Loucy (cell line): ENCODE data around the gene ARHGAP26.
A peak's percentile ranks its signal among the peaks of the same experiment; 100 is the strongest.

Source experiments
- H2AFZ ChIP-seq: fragments of 200-600 bp; sonication (generic); 2 replicates; pipeline ENCODE4 v1.6.0; 2016; ENCODE audit warnings: antibody characterized with exemption, mild to moderate bottlenecking, low read length, moderate library complexity
- H3F3A ChIP-seq: fragments of 200-600 bp; 2 replicates; pipeline ENCODE4 v1.6.0; 2016; ENCODE audit warnings: antibody characterized with exemption, low read depth, mild to moderate bottlenecking
- H3K27me3 ChIP-seq: fragments of 200-600 bp; sonication (generic); 2 replicates; pipeline ENCODE4 v1.6.1; 2014; ENCODE audit warnings: low read length, mild to moderate bottlenecking; ENCODE audit not compliant: insufficient read depth, poor library complexity, severe bottlenecking
- H3K36me3 ChIP-seq: fragments of 200-600 bp; sonication (generic); 2 replicates; pipeline ENCODE4 v1.6.1; 2016; ENCODE audit warnings: low read length; ENCODE audit not compliant: insufficient read depth
- H3K4me1 ChIP-seq: fragments of 200-600 bp; sonication (generic); 2 replicates; pipeline ENCODE4 v1.5.1; 2014; ENCODE audit warnings: low read length, mild to moderate bottlenecking; ENCODE audit not compliant: insufficient read depth, poor library complexity, severe bottlenecking
- H3K4me2 ChIP-seq: fragments of 200-600 bp; sonication (generic); 2 replicates; pipeline ENCODE4 v1.6.0; 2014; ENCODE audit warnings: antibody characterized with exemption, low read length, low read depth, mild to moderate bottlenecking; ENCODE audit not compliant: poor library complexity, severe bottlenecking
- H3K4me3 ChIP-seq: fragments of 200-600 bp; sonication (generic); 2 replicates; pipeline ENCODE4 v1.5.1; 2014; ENCODE audit warnings: low read length, mild to moderate bottlenecking, mixed read lengths; ENCODE audit not compliant: poor library complexity, severe bottlenecking
- H3K79me2 ChIP-seq: fragments of 200-600 bp; sonication (generic); 2 replicates; pipeline ENCODE4 v1.6.1; 2014; ENCODE audit warnings: low read length; ENCODE audit not compliant: insufficient read depth
- H3K9ac ChIP-seq: fragments of 200-600 bp; sonication (generic); 2 replicates; pipeline ENCODE4 v1.6.0; 2014; ENCODE audit warnings: mild to moderate bottlenecking, low read depth, low read length, moderate library complexity; ENCODE audit not compliant: poor library complexity, severe bottlenecking
- H3K9me2 ChIP-seq: fragments of 200-600 bp; sonication (generic); replicated peaks from 2 replicates; pipeline ENCODE4 v1.6.1; 2016; ENCODE audit warnings: low read depth, low read length, mixed read lengths
- H3K9me3 ChIP-seq: fragments of 200-600 bp; sonication (generic); 2 replicates; pipeline ENCODE4 v1.6.1; 2014; ENCODE audit warnings: mild to moderate bottlenecking, antibody characterized with exemption, low read length, low read depth; ENCODE audit not compliant: insufficient read depth
- H4K20me1 ChIP-seq: fragments of 200-600 bp; sonication (generic); 2 replicates; pipeline ENCODE4 v1.6.0; 2014; ENCODE audit warnings: antibody characterized with exemption, low read length, mild to moderate bottlenecking; ENCODE audit not compliant: insufficient read depth, poor library complexity, severe bottlenecking
- CTCF ChIP-seq: fragments of 200-600 bp; sonication (generic); conservative IDR thresholded peaks from 2 replicates; pipeline ENCODE4 v1.5.1; 2014; ENCODE audit warnings: mild to moderate bottlenecking, antibody characterized with exemption, low read length
- EZH2phosphoT487 ChIP-seq: fragments of 200-600 bp; IDR thresholded peaks from 2 replicates; pipeline ENCODE4 v1.6.1; 2018; ENCODE audit warnings: antibody characterized with exemption, mild to moderate bottlenecking, moderate library complexity, borderline replicate concordance

ARHGAP26 gene

GRCh38 chr5:142821733-142822487, 51.7 kb downstream of the ARHGAP26 start:
- Histone ChIP-seq H3K4me3 (no peak overlapping the region), H3F3A (no peaks in the 10 kb centered on the region), H3K36me3 (no peaks in the 10 kb centered on the region), H3K9me2 (no peaks in the 10 kb centered on the region), H4K20me1 (no peaks in the 10 kb centered on the region), H3K4me2 (peak overlapping the region; percentile 47), H3K4me1 (peaks cover 48% of the 10 kb centered on the region), H3K9ac (no peak overlapping the region), H2AFZ (no peak overlapping the region), H3K9me3 (no peaks in the 10 kb centered on the region), H3K79me2 (peaks cover 9% of the 10 kb centered on the region), H3K27me3 (no peaks in the 10 kb centered on the region)
- TF ChIP-seq CTCF (no peak), EZH2phosphoT487 (no peak)

- Histone ChIP-seq H4K20me1 (no peaks in the 10 kb centered on the region), H3K9me3 (no peaks in the 10 kb centered on the region), H3F3A (peaks cover 7% of the 10 kb centered on the region; the same call in 1 of the 2 replicates), H3K36me3 (no peaks in the 10 kb centered on the region), H3K4me2 (no peak overlapping the region), H3K79me2 (peaks cover 18% of the 10 kb centered on the region), H3K9me2 (no peaks in the 10 kb centered on the region), H3K4me3 (no peak overlapping the region), H3K27me3 (no peaks in the 10 kb centered on the region), H3K9ac (no peak overlapping the region), H3K4me1 (peaks cover 60% of the 10 kb centered on the region), H2AFZ (no peak overlapping the region)
- TF ChIP-seq CTCF (no peak), EZH2phosphoT487 (no peak)
Measured at GRCh38 chr5:142823126-142823525, 52.9 kb downstream of the ARHGAP26 start.

GRCh38 chr5:142823806-142824205, 53.6 kb downstream of the ARHGAP26 start:
- Histone ChIP-seq H4K20me1 (no peaks in the 10 kb centered on the region), H3K4me3 (no peak overlapping the region), H3K36me3 (no peaks in the 10 kb centered on the region), H3K4me2 (no peak overlapping the region), H2AFZ (no peak overlapping the region), H3F3A (peaks cover 7% of the 10 kb centered on the region; the same call in 1 of the 2 replicates), H3K4me1 (peaks cover 67% of the 10 kb centered on the region), H3K9ac (no peak overlapping the region), H3K79me2 (peaks cover 25% of the 10 kb centered on the region), H3K27me3 (no peaks in the 10 kb centered on the region), H3K9me2 (no peaks in the 10 kb centered on the region), H3K9me3 (no peaks in the 10 kb centered on the region)
- TF ChIP-seq CTCF (no peak), EZH2phosphoT487 (no peak)
